AG04450 (cell line): Measurements from ENCODE around the gene DCBLD2. TPM values are rescaled to one million over a fixed set of nuclear protein-coding genes. Genes with fewer than 3 reads are reported as not detected.
A peak's percentile ranks its signal among the peaks of the same experiment; 100 is the strongest.

Source experiments
- CTCF ChIA-PET: fragments of 300-600, 350-600 bp; formaldehyde crosslinking; extraction: SDS; loops from one replicate; lab custom pipeline; 2022; ENCODE audit warnings: antibody characterized with exemption, inconsistent platforms; lab: Charles Lee
- POLR2A ChIA-PET: fragments of 350-600 bp; formaldehyde crosslinking; extraction: SDS; loops from one replicate; lab custom pipeline; 2021; ENCODE audit warnings: antibody characterized with exemption, inconsistent platforms; lab: Yijun Ruan, JAX
- DNase-seq: peaks from one replicate; pipeline ENCODE4 v3.0.0-alpha.2; 2011; ENCODE audit warnings: low read depth, low spot score
- H3K27ac ChIP-seq: one replicate; pipeline ENCODE4 v1.5.1; 2012; ENCODE audit warnings: low read depth, low read length, control low read depth
- H3K27me3 ChIP-seq: one replicate; pipeline ENCODE4 v1.6.0; 2012; ENCODE audit warnings: low read length; ENCODE audit not compliant: control insufficient read depth, insufficient read depth
- H3K4me3 ChIP-seq: 2 replicates; pipeline ENCODE4 v1.5.1; 2011; ENCODE audit warnings: mild to moderate bottlenecking, low read depth, low read length, control low read depth
- H3K9me3 ChIP-seq: 2 replicates; pipeline ENCODE4 v1.5.1; 2012; ENCODE audit warnings: low read length; ENCODE audit not compliant: control insufficient read depth, insufficient read depth
- polyA plus RNA-seq: library from polyadenylated mRNA; depleted of rRNA; stranded (reverse); fragments of >200 nt; gene quantifications from 2 replicates; pipeline ENCODE4 v1.2.3, GENCODE V29; 2011
- TF ChIP-seq, protein P1 (sequence below): IDR thresholded peaks from 2 replicates; pipeline ENCODE4 v1.5.1; 2011; ENCODE audit warnings: low read depth, low read length, control low read depth, inconsistent platforms

The DCBLD2 gene
- polyA plus RNA-seq, 1 experiment = 202 TPM

DNA sequence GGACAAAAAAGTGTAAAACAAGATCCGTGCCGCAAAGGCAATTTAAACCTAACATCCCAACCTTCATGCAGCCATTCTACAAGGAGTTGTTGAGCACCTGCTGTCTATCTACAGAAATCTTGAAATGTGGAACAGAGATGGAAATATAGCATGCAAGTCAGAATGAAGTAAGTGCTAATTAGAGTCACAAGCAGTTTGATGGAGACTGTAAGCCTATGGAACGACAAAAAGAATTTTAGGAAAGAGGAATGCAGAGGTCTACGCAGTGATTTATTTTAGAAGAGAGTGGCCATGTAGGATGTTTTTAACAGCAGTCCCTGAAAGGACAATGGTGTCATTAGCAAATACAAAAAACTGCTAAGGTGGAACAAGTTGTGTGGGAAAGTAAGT is 851 bp upstream of the DCBLD2 start:
- DNase-seq = no peak
- CTCF ChIA-PET = interaction anchor here (0.6 to 1.6 kb wide), 6 partner anchors 17 to 94 kb away, joined by 3 to 14 read pairs (median 8); no protein-coding TSS in a partner anchor
- POLR2A ChIA-PET = interaction anchor here (0.7 to 1.6 kb wide), 11 partner anchors 10 to 886 kb away, joined by 3 to 15 read pairs (median 7); no protein-coding TSS in a partner anchor
- H3K27ac ChIP-seq = peak overlapping the region; percentile 86
- peak overlapping the region; percentile 70 for H3K4me3 ChIP-seq
- no peaks in the 10 kb centered on the region; the same call in 1 of the 2 replicates for H3K9me3 ChIP-seq
- H3K27me3 ChIP-seq = no peaks in the 10 kb centered on the region
- TF ChIP-seq, protein P1, sequence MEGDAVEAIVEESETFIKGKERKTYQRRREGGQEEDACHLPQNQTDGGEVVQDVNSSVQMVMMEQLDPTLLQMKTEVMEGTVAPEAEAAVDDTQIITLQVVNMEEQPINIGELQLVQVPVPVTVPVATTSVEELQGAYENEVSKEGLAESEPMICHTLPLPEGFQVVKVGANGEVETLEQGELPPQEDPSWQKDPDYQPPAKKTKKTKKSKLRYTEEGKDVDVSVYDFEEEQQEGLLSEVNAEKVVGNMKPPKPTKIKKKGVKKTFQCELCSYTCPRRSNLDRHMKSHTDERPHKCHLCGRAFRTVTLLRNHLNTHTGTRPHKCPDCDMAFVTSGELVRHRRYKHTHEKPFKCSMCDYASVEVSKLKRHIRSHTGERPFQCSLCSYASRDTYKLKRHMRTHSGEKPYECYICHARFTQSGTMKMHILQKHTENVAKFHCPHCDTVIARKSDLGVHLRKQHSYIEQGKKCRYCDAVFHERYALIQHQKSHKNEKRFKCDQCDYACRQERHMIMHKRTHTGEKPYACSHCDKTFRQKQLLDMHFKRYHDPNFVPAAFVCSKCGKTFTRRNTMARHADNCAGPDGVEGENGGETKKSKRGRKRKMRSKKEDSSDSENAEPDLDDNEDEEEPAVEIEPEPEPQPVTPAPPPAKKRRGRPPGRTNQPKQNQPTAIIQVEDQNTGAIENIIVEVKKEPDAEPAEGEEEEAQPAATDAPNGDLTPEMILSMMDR = no peak

DNA sequence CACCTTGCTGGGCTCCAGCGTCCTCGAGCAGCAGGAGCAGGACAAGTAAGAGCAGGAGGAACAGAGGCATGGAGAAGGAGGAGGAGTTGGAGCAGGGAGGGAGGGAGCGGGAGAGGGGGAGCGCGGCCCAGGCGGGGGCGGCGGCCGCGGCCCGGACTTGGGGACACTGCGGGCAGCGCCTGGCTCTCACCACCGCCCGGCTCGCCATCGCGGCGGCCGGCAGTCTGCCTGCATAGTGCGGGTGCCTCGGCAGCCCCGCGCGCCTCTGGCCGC is 440 bp downstream of the DCBLD2 start:
- H3K27me3 ChIP-seq = no peaks in the 10 kb centered on the region
- ChIA-PET CTCF (interaction anchor here (0.7 to 1.6 kb wide), 2 partner anchors 86 to 93 kb away, joined by 3 to 12 read pairs; no protein-coding TSS in a partner anchor), POLR2A (interaction anchor here (0.8 to 1.6 kb wide), 8 partner anchors 16 to 86 kb away, joined by 3 to 15 read pairs (median 6); no protein-coding TSS in a partner anchor)
- H3K27ac ChIP-seq = peak overlapping the region; percentile 86
- TF ChIP-seq, protein P1 = no peak
- no peaks in the 10 kb centered on the region; the same call in 1 of the 2 replicates for H3K9me3 ChIP-seq
- H3K4me3 ChIP-seq = peak overlapping the region; percentile 89
- no peak for DNase-seq

DNA sequence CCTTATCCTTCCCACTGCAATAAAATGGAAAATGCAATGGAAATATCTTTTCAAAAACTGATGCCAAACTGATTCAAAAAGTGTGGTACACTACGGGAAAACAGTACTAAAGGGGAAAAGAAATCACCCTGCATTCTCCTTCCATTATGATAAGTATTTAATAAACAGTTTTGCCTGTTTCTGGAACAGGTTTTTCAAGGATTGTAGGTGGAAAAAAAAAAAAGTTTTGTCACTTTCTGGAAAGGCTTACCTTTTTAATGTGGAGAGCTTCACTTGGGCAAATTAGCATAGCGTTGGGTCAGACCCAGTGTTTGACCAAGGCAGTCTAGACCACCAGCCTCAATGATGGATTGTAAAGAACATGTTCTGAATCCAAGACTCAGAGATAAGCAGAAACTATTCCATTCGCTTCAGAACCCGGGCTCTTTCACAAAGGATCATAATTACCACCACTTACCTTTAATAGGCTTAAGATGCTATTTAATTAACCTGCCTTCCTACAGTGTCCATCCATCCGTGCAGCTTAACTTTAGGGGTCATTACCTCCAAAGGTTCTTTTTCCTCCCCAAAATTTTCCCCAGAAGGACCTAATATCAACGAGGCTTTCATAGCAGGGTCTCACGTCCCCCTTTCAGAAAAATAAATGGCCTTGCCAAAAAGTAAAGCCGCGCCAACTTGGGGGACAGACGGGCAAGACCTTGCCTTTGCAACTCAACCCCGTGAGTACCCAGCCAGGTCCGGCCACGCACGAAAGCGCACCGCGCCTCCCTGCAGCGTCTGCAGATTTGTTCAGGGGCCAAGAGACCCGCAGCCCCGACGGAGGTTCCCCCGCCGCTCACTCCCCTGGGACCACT is 1.0 kb downstream of the DCBLD2 start:
- TF ChIP-seq, protein P1 = no peak
- DNase-seq = no peak
- POLR2A ChIA-PET = no interaction called here
- no peaks in the 10 kb centered on the region for H3K27me3 ChIP-seq
- peak overlapping the region; percentile 60 for H3K27ac ChIP-seq
- CTCF ChIA-PET = interaction anchor here (0.7 to 4.2 kb wide), 4 partner anchors 73 to 94 kb away, joined by 3 to 16 read pairs (median 8); no protein-coding TSS in a partner anchor
- H3K4me3 ChIP-seq = peak overlapping the region; percentile 89
- no peaks in the 10 kb centered on the region; the same call in 1 of the 2 replicates for H3K9me3 ChIP-seq

DNA sequence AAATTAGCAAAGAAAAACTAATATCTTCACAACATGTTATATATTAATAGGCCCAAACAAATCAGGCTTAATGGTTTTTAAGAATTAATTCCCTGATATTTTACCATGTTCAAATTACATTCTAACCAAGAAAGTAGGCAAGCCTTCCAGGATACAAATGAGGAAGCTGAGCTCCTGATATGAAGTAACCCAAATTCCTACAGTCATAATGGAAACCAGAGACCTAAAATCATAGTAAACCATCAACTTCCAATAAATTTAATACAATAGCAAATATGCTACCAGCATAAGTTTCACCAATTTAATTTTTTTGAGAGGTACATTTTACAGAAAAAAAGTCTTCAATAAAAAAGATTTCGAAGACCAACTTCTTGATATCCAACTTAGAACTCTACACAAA is 3.8 kb downstream of the DCBLD2 start:
- no peak for DNase-seq
- Histone ChIP-seq H3K4me3 (peak overlapping the region; percentile 89), H3K9me3 (no peaks in the 10 kb centered on the region; the same call in 1 of the 2 replicates), H3K27me3 (no peaks in the 10 kb centered on the region), H3K27ac (no peak overlapping the region)
- POLR2A ChIA-PET = no interaction called here
- TF ChIP-seq, protein P1 = no peak
- CTCF ChIA-PET = interaction anchor here (4.2 kb wide), 1 partner anchor 96 kb away, joined by 16 read pairs; no protein-coding TSS in a partner anchor
